Prostate gland (tissue), 2 donors: ENCODE measurements around the gene SGCE.

Source experiments
- POLR2A ChIP-seq: fragments of 450-650 bp; IDR thresholded peaks from one replicate; pipeline ENCODE4 v1.6.1; 2016; ENCODE audit warnings: antibody characterized with exemption, mild to moderate bottlenecking
- POLR2AphosphoS5 ChIP-seq: sonication (generic); formaldehyde crosslinking; IDR thresholded peaks from one replicate; pipeline ENCODE4 v1.6.1; 2017; ENCODE audit warnings: antibody characterized with exemption
- TF ChIP-seq, protein P1 (sequence below), 4 experiments: fragments of 200-600 bp in 2 of 4; fragments of 450-650 bp in 2 of 4; sonication (generic) in 2 of 4; IDR thresholded peaks; 1 replicate in 3 of 4; 2 replicates in 1 of 4; pipeline ENCODE4 v1.5.1; 2016 to 2019; ENCODE audit warnings: antibody characterized with exemption in 4 of 4, mild to moderate bottlenecking in 2 of 4, moderate library complexity in 2 of 4

DNA sequence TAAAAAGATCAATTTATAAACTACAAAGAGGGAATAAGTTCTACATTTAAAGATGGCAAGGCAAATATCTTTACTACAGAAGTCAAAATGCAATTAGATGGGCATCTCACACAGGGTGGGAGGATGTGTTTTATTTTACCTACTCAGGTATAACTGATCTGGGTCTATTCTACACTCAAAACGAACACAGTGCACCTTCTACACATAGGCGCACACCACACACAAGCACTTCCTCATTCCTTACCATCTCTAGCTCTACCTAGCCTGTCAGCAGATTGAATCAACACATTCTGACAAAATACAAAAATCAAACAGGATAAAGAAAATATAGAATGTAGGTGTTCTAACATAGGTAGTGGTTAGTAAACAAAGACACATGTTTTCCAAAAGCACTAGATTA lies 64.8 kb downstream of the SGCE start:
- TF ChIP-seq, protein P1, sequence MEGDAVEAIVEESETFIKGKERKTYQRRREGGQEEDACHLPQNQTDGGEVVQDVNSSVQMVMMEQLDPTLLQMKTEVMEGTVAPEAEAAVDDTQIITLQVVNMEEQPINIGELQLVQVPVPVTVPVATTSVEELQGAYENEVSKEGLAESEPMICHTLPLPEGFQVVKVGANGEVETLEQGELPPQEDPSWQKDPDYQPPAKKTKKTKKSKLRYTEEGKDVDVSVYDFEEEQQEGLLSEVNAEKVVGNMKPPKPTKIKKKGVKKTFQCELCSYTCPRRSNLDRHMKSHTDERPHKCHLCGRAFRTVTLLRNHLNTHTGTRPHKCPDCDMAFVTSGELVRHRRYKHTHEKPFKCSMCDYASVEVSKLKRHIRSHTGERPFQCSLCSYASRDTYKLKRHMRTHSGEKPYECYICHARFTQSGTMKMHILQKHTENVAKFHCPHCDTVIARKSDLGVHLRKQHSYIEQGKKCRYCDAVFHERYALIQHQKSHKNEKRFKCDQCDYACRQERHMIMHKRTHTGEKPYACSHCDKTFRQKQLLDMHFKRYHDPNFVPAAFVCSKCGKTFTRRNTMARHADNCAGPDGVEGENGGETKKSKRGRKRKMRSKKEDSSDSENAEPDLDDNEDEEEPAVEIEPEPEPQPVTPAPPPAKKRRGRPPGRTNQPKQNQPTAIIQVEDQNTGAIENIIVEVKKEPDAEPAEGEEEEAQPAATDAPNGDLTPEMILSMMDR (IDR thresholded peaks at IDR 0.05): no peak
- no peak for TF ChIP-seq POLR2A
- no peak for TF ChIP-seq POLR2AphosphoS5
